Heart left ventricle (tissue), 13 donors: ENCODE data around the gene PALLD.

Source experiments
- POLR2A ChIP-seq, 2 donors: fragments of 450-650 bp; IDR thresholded peaks; one replicate each; pipeline ENCODE4 v1.6.1; 2017; ENCODE audit warnings: antibody characterized with exemption in 2 of 2, mild to moderate bottlenecking in 2 of 2, moderate library complexity in 2 of 2
- TF ChIP-seq, protein P1 (sequence below), 12 donors: fragments of 200-600 bp; sonication (generic) in 4 of 12; IDR thresholded peaks; one replicate each; pipeline versions ENCODE4 v1.5.0 to v1.8.0; 2018 to 2022; ENCODE audit warnings: antibody characterized with exemption in 12 of 12, mild to moderate bottlenecking in 5 of 12
- donor health status: ischemic (EF 13 %, LVEDD 7.1; RV severe dilation, severe dysfunction).
- donor health status: DM: no; HTN: yes; CAD: no.
- donor health status: DM: no; HTN: no; CAD: no.
- donor health status: ischemic (EF 25% LVEDD 6.9; RV normal size, moderate dysfunction).
- donor health status: ischemic (EF 25% LVEDD 5.7; RV mildly dilated, moderate dysfunction).
- donor health status: ischemic (EF 35%, LVEDD 5.7; RV mildly dilated, moderate dysfunction).
- donor health status: nonischemic (EF 11% LVEDD 7.7; RV severe dilation, severe dysfunction).
- donor health status: DM: yes; HTN: yes; CAD: no.
- donor health status: PGD.
- donor health status: ischemic (EF 29% LVEDD 5.4; RV normal size, mild dysfunction).
- donor health status: nonischemic (EF 23%, LVEDD 6.1; RV moderate dilation, normal function).

DNA sequence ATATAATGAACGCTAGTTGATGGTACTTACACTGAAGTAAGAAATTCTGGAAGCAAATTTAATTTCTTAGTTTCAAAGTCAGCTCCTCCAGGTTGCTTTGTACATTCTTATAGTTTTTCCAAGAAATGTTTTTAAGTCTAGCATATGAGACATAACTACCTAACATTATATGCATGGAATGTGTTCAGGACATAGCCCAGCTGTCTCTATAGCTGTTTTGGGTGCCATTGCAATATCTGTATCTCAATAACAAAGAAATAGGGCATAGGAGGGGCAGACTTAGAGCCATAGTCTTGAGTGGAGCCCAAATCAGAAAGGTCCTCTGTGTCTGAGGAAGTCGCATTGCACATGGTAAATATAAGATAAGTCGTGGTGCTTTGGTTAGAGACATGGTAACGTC is 369.8 kb downstream of the PALLD start:
- TF ChIP-seq, protein P1, sequence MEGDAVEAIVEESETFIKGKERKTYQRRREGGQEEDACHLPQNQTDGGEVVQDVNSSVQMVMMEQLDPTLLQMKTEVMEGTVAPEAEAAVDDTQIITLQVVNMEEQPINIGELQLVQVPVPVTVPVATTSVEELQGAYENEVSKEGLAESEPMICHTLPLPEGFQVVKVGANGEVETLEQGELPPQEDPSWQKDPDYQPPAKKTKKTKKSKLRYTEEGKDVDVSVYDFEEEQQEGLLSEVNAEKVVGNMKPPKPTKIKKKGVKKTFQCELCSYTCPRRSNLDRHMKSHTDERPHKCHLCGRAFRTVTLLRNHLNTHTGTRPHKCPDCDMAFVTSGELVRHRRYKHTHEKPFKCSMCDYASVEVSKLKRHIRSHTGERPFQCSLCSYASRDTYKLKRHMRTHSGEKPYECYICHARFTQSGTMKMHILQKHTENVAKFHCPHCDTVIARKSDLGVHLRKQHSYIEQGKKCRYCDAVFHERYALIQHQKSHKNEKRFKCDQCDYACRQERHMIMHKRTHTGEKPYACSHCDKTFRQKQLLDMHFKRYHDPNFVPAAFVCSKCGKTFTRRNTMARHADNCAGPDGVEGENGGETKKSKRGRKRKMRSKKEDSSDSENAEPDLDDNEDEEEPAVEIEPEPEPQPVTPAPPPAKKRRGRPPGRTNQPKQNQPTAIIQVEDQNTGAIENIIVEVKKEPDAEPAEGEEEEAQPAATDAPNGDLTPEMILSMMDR (IDR thresholded peaks at IDR 0.05): no peak
- no peak for TF ChIP-seq POLR2A (IDR thresholded peaks at IDR 0.05)
